GM06990 (cell line): Measurements from ENCODE around the gene RIBC2.

Source experiments
- DNase-seq: peaks from one replicate; pipeline ENCODE4 v3.0.0-alpha.2; 2011; ENCODE audit not compliant: insufficient read length; ENCODE audit errors: extremely low read depth
- H3K27me3 ChIP-seq: replicated peaks from 2 replicates; pipeline ENCODE4 v1.6.0; 2011; ENCODE audit warnings: low read length; ENCODE audit not compliant: control insufficient read depth, insufficient read depth
- H3K36me3 ChIP-seq: 2 replicates; pipeline ENCODE4 v1.5.1; 2011; ENCODE audit warnings: low read length; ENCODE audit not compliant: control insufficient read depth, insufficient read depth
- H3K4me3 ChIP-seq: replicated peaks from 2 replicates; pipeline ENCODE4 v1.5.1; 2011; ENCODE audit warnings: low read depth, mild to moderate bottlenecking, control low read depth, low read length
- TF ChIP-seq, protein P1 (sequence below): IDR thresholded peaks from 2 replicates; pipeline ENCODE4 v1.5.1; 2011; ENCODE audit warnings: low read length, control low read depth, mild to moderate bottlenecking, inconsistent platforms; ENCODE audit not compliant: insufficient read depth, poor library complexity, severe bottlenecking

The RIBC2 gene

DNA sequence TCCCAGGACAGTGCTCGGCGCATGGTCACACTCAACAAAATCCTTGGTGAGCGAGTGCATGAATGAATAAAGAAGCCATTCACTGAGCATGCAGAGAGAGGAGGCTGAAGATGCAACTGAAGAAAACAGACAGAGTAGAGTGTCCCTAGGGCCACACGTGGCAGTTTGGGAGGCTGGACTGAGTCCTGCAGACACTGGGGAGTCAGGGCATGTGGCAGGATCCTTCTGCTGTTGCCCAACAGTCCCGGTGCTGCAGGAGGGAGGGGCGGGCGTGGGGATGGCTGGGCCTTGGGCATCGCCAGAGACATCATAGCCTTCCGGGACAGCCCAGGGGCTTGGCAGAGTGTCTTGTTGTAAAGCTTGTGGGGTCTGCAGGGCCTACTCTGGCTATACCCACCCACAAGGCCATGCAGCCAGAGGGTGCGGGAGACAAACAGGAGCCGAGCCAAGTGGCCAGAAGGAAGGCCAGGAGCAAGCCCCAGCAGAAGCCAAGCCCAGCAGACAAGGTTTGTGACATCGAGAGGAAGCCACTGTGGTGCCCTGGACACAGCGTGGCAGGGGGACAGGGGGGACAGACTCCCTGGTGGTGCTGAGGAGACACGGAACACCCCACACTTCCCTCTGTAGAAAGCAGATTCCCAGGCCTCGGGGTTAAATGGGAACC is 62.5 kb downstream of the RIBC2 start:
- Histone ChIP-seq H3K4me3 (no peak overlapping the region), H3K27me3 (no peaks in the 10 kb centered on the region), H3K36me3 (no peaks in the 10 kb centered on the region)
- TF ChIP-seq, protein P1, sequence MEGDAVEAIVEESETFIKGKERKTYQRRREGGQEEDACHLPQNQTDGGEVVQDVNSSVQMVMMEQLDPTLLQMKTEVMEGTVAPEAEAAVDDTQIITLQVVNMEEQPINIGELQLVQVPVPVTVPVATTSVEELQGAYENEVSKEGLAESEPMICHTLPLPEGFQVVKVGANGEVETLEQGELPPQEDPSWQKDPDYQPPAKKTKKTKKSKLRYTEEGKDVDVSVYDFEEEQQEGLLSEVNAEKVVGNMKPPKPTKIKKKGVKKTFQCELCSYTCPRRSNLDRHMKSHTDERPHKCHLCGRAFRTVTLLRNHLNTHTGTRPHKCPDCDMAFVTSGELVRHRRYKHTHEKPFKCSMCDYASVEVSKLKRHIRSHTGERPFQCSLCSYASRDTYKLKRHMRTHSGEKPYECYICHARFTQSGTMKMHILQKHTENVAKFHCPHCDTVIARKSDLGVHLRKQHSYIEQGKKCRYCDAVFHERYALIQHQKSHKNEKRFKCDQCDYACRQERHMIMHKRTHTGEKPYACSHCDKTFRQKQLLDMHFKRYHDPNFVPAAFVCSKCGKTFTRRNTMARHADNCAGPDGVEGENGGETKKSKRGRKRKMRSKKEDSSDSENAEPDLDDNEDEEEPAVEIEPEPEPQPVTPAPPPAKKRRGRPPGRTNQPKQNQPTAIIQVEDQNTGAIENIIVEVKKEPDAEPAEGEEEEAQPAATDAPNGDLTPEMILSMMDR = no peak
- no peak for DNase-seq

DNA sequence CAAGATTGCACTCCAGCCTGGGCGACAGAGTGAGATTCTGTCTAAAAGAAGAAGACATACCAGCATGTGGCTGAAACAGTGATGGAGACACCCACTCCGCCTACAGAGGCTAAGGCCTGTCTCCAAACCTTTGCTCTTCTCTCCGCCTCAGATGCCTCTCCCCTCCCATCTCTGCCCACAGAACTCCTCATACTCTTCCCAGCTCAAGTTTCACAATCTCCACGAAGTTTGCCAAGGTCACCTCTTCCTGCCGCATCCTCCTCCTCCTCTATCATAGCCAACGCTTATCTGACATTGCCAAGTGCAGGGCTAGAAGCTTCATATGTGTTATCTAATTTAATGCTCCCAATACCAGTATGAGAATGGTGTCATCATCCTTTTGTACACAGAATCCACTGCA is 63.3 kb downstream of the RIBC2 start:
- no peak overlapping the region for H3K4me3 ChIP-seq
- no peak for DNase-seq
- no peaks in the 10 kb centered on the region for H3K36me3 ChIP-seq
- TF ChIP-seq, protein P1 = no peak
- H3K27me3 ChIP-seq = no peaks in the 10 kb centered on the region

DNA sequence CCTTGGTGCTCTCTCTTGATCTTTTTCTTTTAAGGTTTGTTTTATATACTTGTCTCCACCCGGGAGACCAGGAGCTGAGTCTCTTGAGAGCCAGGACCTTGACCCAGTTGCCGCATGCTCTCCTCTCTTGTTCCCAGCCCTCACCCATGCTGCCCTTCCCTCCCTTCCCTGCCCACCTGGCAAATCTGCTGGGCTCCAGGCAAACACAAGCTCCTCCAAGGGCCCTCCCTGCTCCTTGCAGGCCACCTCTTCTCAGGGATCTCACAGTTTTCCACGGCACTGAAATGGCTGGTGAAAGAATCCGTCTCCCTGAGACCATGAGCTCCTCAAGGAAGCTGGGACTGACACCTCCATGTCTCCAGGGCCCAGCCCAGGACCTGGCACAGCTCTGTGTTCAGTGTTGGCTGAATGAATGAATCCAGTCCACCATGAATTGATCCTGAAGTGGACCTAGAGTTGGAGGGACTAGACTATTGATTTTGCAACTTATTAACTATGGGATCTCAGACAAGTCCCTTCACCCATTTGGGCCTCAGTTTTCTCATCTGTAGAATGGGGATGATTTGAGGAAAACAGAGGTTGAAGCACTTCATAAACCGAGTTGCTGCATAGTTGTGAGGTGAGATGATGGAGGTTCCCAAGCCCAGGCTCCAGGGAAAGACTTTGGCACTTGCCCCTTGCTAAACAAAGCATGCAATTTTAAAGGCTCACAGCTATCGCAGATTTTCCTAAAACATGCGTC is 64.0 kb downstream of the RIBC2 start:
- DNase-seq = no peak
- no peaks in the 10 kb centered on the region for H3K36me3 ChIP-seq
- peaks cover 2% of the 10 kb centered on the region; the same call in 1 of the 2 replicates for H3K27me3 ChIP-seq
- H3K4me3 ChIP-seq = no peak overlapping the region
- TF ChIP-seq, protein P1 = no peak

DNA sequence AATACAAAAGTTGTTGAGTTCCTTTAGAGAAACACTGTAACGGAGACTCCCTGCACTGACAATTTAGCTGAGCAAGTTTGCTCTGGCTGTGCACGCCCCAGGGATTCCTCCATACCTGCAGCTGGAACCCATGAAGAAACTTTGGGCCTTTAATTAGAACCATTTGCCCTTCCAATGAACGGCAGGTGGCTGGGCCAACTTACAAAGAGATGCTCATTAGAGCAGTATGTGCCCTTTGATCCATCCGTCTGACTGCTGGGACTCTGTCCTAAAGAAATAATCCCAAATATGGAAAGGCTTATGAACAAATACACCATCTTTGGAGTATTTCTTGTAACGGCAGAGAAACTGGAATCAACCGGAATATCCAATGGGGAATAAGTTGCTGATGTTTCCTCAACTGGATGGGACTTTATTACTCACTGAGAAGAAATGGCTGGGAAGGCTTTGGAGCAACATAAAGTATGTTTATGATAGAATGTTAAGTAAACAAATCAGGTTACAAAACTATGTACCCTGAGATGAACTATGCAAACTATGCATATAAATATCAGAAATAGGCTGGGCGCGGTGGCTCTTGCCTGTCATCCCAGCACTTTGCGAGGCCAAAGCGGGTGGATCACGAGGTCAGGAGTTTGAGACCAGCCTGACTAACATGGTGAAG is 64.7 kb downstream of the RIBC2 start:
- TF ChIP-seq, protein P1 = no peak
- Histone ChIP-seq H3K4me3 (no peak overlapping the region), H3K36me3 (no peaks in the 10 kb centered on the region), H3K27me3 (peaks cover 2% of the 10 kb centered on the region; the same call in 1 of the 2 replicates)
- DNase-seq = no peak

DNA sequence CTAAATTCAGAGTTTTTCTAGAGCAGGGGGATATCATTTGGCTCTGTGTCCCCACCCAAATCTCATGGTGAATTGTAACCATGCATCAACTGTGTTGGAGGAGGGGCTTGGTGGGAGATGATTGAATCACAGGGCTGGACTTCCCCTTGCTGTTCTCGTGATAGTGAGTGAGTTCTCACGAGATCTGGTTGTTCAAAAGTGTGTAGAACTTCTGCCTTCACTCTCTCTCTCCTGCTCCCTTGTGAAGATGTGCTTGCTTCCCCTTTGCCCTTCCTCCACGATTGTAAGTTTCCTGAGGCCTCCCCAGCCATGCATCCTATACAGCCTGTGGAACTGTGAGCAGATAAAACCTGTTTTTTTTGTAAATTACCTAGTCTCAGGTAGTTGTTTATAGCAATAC is 67.2 kb downstream of the RIBC2 start:
- DNase-seq = no peak
- TF ChIP-seq, protein P1 = no peak
- peaks cover 2% of the 10 kb centered on the region; the same call in 1 of the 2 replicates for H3K27me3 ChIP-seq
- no peak overlapping the region for H3K4me3 ChIP-seq
- no peaks in the 10 kb centered on the region for H3K36me3 ChIP-seq
